Fibroblast of skin of left biceps (primary cell): Measurements from ENCODE around the gene PAX3.

Source experiments
- DNase-seq, 2 experiments: peaks; one replicate each; pipeline ENCODE4 v3.0.0-alpha.2; 2013; ENCODE audit warnings: low read depth in 2 of 2

Gene PAX3

DNA sequence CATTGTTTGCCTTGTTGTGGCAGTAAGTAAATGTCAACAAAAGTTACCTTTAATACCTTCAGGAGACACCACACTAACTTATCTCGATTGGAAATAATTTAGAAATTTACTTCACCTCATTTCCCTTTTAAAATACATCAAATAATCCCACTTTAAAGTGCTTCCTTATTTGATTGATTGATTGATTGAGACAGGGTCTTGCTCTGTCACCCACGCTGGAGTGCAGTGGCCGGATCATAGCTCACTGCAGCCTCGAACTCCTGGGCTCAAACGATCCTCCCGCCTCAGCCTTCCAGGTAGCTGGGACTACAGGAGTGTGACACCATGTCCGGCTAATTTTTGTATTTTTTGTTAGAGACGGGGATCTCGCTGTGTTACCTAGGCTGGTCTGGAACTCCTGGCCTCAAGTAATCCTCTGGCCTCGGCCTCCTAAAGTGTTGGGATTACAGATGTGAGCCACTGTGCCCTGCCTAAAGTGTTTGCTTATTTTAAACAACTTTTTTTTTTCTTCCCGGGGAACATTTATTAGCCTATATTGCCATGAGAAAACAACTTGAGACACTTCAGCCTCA is 12.0 kb upstream of the PAX3 start:
- no peak for DNase-seq

DNA sequence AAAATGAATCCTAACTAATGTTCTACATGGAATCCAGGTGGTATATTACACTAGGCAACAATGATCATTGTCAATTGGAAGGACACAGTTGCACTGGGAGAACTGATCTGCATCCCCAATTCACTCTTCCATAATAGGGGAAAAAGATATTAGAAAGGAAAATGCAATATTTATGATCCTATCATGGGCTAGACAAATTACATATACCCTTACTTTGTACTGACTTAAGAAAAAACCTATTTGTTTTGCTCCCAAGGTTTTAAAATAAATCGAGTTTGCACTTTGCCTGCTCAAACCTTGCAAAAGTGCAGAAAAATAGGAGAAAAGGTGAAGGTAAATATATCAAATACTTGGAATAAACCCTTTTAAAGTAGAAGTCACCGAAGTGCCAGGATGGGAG is 11.0 kb upstream of the PAX3 start:
- no peak for DNase-seq

DNA sequence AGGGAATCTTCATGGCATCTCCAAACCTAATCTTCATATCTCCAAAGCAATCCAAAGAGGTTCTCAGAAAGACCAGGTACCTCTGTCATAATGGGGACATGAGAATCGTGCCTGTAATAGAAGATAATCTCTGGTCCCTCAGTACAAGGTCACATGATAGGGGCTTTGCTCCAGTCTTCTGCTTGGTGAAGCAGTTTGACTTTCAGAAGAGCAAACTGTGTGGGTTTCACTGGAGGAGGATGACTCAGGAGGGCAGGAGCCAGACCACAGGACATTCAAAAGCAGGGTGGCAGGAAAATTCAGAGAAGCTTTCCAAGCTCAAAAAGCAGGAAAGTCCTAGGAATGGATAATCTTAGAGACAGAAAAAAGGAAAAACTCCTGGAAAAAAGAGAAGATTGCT is 10.6 kb upstream of the PAX3 start:
- no peak for DNase-seq

DNA sequence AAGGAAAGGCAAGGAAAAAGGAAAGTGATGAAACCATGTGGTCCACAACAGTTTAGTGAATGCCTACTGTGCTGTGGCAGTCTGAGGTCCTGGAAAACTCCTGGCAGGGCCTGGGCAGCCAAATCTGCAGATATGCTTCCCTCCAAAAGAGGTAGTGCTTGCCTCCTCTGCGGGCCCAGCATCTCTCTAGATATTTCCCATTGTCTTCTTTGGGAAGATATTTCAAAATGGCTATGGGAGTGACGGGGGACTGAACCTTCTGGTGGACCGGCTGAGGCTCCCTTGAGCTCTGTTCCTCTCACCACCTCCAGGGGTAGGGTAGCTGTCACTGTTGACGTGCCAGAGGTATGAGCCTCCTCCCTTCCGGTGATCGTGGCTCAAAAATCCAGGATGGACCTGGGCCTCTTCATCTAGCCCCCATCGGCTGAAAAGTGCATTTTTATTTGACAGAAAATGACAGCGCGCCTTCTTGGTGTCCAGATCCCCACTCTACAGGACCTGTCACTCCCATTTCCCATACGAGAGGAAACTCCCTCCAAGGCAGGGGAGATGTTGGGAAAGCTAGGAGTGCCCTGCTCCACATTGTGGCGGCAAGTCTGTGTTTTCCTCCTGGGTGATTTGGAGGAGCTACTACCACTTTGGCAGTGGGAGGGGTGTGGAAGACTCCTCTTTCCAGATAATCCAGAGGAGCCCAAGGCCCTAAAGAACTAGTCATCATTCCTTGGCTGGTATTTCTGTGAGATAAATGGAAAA is 9.4 kb upstream of the PAX3 start:
- DNase-seq: no peak

DNA sequence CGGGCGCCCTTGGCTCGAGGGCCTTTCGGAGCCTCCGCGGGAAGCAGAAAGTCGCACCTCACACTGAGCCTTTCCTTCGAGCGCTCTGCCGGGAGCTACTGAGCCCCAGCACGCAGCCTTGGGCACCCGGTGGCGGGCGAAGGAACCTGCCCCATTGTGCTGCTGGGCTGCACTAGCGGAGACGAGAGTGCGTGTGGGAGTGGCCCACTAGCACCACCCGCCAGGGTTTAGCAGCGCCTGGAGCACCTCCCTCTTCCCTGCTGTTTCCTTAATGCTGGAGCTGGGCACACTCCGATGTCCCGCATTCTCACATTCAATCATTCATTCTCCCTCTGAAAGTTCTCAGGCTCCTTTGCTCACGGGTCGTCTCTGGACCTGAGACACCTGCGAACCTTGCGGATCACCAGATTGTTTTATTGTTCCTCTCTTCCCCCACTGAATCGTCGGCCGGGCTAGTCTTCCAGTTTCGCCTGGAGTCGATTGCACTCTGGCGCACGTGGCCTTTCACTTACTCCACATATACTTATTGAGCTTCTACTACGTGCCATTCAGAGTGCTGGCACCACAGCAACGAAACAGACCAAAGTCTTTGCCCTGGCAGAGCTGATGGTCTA is 8.5 kb upstream of the PAX3 start:
- no peak for DNase-seq

DNA sequence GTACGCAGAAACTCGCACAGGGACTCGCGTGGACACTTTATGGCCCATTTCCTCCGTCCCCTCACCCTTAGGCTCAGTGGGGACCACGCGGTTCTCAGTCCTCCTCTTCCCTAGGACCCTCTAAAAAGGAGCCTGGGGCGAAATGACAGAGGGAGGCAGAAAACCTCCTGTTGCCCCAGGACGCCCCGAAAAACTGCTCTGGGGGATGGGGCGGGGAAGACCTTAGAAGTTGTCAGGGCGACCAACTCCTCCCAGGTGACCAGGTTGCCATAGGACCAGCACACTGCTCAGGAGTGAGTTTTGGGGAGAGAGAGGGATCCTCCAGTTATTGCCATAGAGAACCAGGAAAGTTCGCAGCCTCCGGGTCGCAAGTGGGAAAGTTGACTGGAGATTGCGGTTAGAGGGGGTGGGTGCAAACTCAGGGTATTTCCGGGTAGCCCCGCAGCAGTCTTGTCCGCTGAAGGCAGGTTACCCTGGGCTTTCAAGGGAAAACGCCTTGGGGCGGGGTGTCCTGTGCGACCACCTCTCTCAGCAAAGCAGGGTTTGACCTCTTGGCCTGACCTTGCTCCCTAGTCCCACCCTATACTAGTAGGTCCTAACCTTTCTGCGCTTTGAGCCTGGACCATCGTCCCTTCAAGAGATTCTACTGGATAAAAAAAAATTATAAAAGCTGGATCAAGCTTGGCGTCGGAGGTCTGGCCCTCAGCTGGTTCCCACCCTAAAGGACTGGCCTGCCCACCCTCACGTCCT is 7.8 kb upstream of the PAX3 start:
- no peak for DNase-seq

DNA sequence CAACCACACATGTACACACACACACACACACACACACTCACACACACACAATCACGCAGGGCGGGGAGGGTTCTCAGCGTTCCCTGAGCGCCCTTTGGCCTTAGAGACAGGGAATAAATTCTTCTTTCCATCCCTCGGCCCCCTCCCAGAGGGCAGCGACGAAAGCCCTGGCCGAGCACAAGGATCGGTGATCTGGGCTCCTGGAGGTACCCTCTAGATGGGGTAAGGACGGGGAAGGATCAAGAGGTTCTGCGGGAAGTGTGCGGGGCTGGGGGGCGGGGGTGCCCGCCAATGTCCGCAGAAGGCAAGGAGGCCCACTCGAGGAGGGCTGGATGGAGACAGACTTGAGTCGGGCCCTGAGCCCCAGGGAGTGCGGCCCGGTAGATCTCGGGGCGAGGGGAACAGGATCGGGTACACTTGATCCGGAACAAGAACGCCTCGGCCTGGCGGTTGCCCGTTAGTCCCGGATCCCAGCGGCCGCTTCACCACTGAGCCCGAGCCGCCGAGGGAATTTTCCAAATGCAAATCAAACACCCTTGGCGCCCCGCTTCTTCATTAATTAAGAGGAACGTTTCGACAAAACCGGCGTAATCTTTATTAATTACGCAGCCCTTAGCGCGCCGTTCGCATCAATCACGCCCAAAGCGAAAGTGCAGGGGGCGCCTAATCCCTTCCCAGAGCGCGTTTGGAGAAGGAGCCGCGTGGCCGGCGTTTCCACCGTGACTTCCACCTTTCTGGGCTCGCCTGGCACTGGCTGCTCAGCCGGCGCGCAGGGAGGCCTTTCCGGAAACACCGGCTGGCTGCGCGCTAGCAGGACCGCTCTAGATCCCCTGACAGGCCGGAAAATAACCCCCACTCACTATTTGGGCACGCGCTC is 7.0 kb upstream of the PAX3 start:
- DNase-seq: no peak

DNA sequence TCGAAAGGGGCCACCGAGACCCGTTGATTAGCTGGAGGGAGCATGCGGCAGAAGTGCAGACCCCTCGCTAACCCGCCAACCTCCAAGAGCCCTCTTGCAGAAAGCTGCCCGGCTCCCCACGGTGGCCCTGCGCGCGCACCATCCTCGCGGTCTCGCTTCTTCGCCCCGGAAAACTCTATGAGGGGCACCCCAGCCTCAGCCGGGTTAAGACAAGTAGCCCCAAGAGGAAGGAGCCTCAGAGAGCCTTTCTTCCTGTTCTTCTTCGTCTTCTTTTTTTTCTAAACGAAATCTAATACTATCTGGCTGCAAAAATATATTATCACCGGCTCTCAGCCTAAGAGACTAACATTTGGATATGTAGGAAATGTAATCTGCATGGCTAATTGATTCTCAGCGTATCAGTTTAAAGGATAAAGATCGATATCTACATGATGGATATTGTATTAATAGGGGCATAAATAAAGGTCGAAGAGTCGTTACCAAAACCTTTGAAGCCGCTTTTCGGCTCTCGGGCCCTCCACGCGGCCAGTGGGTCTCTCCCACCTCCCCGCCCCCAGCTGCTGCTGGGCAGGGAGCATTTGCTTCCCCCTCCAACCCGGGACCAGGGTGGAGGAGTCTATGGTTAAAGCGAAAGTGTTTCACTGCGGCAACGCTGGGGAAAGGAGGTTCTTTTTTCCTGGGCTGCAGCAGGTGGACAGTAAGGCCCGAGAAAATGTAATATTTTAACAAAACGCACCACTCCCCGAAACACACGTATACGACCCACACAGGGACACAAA is 6.1 kb upstream of the PAX3 start:
- no peak for DNase-seq

DNA sequence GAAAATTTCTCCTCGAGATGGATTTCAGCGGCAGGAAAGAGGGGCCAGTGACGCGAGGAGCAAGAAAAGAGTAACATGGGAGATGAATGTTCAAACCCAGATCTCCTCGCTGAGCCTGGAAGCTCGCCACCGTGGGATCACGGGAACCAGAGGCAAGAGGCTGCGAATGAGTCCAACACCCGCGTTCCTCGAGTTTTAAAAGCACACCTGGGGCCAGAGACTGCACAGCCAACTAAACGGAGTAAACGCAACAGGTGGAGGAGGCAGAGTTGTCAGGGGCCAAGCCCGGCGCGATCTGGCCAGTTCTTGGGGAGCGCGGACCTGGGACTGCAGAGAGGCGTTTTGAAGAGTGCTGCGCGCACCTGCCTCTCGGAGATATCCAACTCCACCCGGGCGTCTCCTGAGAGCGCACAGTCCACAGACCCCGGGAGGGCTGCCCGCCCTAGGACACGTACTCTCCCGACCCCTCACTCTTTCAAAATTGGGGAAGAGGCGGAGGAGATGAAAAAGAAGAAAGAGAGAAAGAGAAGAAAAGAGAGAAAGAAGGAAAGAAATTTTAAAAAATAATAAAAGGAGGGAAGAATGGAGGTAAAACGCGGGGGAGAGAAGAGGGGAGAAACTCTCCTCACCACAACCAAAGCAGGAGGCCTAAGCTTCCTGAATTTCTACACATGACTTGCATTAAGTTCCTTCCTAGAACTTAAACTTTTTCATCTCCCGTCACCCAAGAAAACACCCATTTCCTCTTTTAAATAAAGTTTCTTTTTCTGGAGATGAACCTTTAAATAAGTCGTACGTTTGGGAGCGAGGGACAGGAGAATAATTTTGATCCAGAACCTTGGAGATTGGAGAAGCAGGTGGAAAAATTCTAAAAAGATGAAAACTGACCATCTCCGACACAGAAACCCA is 5.3 kb upstream of the PAX3 start:
- no peak for DNase-seq

DNA sequence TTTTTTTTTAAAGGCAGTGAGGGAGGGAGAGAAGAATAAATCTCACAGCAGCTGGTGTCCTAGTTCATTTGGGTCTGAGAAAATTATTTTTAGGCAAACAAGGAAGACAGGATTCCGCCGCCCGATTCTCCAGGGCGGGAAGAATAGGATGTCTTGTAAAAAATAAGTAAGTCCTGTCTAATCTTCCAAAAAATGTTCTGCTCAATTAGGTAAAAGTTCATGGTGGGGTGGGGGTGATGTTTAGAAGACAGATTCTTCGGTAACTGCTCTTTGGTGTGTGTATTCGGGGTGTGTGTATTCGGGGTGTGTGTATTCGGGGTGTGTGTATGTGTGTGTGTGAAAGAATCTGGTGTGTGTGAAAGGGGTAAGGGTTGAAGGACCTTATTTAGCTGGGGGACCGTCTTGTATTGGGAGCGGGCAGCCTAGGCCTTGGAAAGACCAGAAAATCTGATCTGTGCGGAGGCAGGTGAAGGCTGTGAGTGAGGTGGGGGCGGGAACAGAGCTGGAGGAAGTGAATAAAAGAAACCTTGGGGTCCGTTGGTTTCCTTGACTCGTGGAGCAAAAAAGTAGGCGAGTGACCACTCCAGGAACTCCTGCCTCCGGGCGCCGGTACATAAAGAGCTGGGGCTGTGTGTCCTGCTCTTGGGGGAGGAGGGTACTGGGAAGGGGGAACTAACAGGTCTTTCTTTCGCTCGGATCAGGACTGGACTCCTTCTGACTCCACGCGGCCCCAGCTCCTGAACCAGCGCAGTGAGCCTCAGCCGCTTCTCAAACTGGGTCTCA is 4.4 kb upstream of the PAX3 start:
- DNase-seq: no peak

DNA sequence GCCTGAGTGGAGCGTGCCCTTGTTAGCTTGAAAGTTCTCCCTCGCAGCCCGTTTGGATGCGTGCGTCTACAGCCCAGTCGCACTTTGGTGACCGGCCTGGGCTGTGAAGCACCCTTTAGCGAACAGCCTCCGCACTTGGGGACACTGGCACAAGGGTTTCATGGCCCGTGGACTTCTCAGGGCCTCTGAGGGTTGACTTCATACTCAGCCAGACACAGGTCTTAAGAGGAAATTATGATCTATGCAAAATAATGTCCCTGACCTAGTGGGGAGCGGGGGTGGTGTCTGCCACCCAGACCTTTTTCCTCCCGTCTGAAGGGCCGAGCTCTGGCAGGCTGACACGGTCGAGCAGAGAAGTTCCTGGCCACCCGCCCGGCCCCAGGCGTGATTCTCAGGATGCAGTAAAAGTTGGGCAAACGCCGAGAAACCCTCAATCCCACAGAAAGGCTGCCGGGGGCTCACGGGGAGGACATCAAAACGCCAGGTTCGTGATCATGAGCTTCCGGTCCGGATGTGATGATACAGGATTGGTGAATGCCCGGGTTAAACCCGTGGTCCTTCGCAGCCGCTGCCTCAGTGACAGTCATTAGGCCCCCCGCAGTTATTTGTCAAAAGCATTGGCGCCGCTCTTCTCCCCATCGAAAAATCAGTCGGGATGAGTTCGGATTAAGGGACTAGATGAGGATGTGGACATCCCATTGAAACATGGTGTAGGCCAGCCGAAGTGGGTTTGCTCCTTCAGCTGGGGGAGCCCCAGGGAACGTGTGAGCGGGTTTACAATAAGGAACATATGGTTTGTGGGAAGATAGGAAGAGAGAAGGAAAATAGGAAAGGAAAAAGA is 3.6 kb upstream of the PAX3 start:
- DNase-seq: no peak

DNA sequence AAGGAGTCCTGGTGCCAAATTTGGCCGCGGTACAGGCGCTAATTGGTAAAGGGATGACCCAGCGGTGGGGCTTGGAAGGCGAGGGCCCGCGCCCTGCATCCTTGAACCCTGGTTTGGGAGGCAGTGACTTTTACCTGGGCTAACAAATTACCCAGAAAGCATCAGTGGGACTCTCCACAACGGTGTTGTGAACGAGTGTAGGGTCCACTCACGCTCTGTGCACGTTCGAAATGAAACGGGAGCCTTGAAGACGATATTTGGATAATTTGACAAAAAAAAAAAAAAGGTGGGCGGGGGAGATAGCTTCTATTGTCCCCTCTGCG is 3.0 kb upstream of the PAX3 start:
- DNase-seq: no peak

DNA sequence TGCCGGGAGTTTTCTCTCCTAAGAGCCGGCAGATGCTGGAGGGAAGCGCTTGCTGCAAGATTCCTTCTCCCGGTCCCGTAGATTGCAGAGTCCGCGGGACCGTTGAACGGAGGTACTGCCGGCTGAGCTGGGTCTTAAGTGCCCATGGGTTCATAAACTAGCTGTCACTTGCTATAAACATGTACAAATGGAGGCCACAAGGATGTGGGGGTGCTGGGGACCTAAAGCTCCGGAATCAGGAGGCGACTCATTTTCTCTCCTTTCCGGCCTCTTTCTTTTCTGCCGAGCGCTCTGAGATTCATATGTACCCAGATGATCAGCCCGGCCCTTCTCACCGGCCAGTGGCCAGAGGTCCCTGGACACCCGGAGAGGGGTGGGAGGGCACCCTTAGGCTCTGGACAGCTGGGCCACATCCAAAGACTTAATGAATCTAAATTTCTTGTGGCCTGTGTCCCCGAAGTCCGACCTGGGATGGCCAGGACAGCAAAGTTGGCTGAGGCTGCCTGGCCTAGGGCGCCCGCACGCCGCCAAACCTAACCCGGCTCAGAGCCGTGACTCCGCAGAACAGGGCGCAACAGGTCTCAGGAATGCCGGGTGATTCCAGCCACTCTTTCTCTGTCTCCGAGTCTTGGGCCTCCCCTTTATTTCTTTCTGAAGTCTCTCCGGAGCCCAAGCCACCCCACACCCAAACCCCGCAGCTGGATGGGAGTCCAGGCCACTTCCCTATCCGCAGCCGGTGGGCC is 2.4 kb upstream of the PAX3 start:
- no peak for DNase-seq

DNA sequence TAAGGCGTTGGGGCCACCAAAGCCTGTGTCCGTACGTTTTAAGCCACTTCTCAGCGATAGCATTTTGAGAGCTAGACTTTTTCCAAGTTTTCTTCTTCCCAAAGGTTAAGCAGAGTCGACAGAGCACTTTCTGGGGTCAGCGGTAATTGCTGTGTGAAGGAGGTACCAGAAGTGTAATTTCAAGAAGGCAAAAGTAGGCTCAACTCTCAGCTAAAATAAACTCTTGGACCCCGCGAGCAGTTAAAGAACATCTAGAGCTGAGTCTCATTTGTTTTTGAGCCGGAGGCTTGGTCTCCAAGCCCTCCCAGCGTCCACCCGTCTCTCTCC is 1.9 kb upstream of the PAX3 start:
- DNase-seq: no peak

DNA sequence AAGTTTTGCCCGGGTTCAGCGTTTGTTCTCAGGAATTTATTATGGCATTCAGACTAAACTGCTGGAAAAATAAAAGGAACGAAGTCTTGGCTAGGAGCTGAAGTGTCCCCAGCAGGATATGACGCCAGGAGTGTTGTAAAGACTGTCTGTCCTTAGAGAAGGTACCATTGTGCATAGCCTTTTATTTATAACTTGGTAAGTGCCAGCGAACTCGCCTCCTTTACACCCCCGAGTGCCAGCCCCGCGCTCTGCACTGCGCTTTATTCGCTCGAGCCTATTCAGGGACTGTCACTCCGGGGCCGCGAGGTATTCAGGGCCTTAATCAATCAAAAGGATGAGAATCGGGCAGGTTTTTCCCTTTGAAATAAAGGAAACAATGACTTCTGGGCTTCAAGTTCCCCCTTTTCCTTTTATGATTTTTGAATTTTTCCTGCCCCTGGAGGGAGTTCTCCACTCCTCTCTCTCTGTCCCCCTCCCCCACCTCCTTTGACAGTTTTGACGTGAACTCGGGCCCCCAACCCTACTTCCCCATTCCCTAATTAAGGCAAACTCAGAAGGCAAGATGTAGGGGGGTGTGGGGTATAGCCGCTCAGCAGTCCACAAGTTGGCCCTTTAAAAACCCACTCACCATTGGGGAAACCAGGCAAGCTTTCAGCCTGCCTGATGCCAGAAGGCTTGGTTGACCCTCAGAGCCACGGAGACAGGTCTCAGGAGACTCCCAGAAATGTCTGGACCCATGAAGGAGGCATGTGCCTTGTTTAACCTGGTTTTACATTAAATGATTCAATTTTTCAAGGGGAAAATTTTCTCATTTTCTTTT is 1.3 kb upstream of the PAX3 start:
- no peak for DNase-seq

DNA sequence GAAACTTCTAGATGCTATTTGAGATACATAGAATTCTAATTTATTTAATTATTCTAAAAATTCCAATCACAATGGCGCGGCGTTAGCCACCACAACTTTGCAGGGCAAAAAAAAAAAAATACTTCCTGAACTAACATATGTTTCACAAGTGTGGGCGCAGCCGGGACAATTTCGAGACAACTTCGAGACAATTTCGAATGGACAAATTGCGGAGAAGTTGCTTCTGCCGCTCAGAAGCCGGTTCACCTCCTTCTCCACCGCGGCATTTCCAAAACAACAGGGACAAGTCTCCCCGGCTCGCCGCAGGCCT is 842 bp downstream of the PAX3 start:
- DNase-seq: no peak

DNA sequence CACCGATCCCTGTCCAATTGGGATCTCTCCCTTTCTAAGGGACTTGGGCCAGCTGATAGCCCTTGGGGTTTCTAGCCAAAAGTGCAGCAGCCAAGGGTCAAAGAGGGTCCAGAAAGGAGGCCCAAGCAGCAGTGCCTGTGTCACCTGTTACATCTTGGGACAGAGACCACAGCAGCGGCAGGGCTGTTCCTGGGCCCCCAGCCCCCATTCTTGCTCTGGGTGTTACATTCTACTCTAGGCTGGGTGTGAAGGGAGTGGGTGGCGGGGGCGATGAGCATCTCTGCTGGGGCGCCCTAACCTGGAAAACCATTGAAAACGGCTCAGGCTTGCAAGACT is 1.2 kb downstream of the PAX3 start:
- DNase-seq: no peak
